ENCODE data around the gene DEFB112.

Gene DEFB112

DNA sequence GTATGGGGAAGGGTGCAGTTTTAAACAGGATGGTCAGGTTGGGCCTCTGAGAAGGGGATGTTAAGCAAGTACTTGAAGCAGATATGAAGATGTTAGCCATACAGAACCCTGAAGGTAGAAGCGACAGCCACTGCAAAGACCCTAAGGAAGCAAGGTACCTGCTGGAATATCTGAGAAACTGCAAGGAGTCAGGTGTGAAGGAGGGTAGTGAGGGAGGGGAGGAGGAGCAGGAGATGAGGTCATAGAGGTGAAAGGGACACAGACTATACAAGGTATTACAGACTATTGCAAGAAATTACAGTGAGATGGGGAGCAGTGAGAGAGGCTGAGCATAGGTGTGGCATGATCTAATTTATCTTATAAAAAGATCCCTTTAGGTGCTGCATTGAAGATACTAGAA, 22.2 kb upstream of the DEFB112 start:
- Histone ChIP-seq H3K4me3 (ENCODE audit: low read depth, low read length) (no peak overlapping the region), H3K9me3 (ENCODE audit: control insufficient read depth, insufficient read depth, low read depth, low read length) (no peaks in the 10 kb centered on the region), H3K36me3 (ENCODE audit: control insufficient read depth, insufficient read depth, low read length) (no peaks in the 10 kb centered on the region), H3K9ac (ENCODE audit: low read length) (no peak overlapping the region), H3K27me3 (ENCODE audit: control insufficient read depth, insufficient read depth, low read length) (no peaks in the 10 kb centered on the region), H3K4me1 (ENCODE audit: control insufficient read depth, insufficient read depth, low read length) (no peaks in the 10 kb centered on the region), H3K27ac (ENCODE audit: low read depth, low read length) (no peak overlapping the region)

DNA sequence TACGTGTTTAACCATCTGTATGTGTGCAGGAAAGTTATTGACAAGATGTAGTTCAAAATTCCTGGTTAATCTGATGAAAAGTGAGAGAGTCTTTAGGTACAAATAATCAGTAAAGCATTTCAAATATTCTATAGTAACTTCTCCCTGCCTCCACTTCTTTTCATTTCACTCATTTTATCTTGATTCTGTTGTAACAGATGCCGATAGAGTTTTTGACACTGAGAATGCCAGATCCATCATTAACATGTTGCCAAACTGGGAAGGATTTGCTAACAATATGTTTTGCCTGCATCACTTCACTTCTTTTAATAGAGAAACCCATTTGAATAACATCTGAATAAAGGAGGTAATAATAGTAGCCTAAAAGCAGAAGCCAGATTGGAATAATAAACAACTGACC, 20.4 kb upstream of the DEFB112 start:
- no peaks in the 10 kb centered on the region for H3K4me1 ChIP-seq (ENCODE audit: control insufficient read depth, insufficient read depth, low read length)
- H3K9ac ChIP-seq (ENCODE audit: low read length) = no peak overlapping the region
- H3K27ac ChIP-seq (ENCODE audit: low read depth, low read length) = no peak overlapping the region

DNA sequence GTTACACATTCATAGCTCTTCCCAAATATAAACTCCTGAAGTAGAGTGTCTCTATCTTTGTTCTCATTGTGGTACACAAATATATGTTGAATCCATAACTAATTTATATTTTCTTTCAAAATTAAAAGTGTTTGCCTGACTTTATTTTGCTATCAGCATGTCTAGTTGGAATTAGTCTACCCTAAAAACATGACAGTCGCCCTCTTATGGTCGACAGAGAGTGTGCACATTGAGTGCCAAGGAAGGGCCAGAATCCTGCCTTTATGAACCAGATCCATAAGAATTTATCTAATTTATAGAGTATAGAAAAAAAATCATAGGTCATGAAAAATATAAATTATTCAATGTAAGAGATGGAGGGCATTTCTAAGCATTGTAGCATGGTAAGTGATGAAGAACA, 12.3 kb upstream of the DEFB112 start:
- Histone ChIP-seq H3K4me1 (ENCODE audit: control insufficient read depth, insufficient read depth, low read length) (no peaks in the 10 kb centered on the region), H3K36me3 (ENCODE audit: control insufficient read depth, insufficient read depth, low read length) (no peaks in the 10 kb centered on the region), H3K4me3 (ENCODE audit: low read depth, low read length) (no peak overlapping the region), H3K27me3 (ENCODE audit: control insufficient read depth, insufficient read depth, low read length) (no peaks in the 10 kb centered on the region), H3K27ac (ENCODE audit: low read depth, low read length) (no peak overlapping the region), H3K9me3 (ENCODE audit: control insufficient read depth, insufficient read depth, low read depth, low read length) (no peaks in the 10 kb centered on the region), H3K9ac (ENCODE audit: low read length) (no peak overlapping the region)

More for the DNA sequence above, 20.4 kb upstream of the DEFB112 start:
- Histone ChIP-seq H3K9me3 (ENCODE audit: control insufficient read depth, insufficient read depth, low read depth, low read length) (no peaks in the 10 kb centered on the region), H3K4me3 (ENCODE audit: low read depth, low read length) (no peak overlapping the region), H3K36me3 (ENCODE audit: control insufficient read depth, insufficient read depth, low read length) (no peaks in the 10 kb centered on the region), H3K27me3 (ENCODE audit: control insufficient read depth, insufficient read depth, low read length) (no peaks in the 10 kb centered on the region)

DNA sequence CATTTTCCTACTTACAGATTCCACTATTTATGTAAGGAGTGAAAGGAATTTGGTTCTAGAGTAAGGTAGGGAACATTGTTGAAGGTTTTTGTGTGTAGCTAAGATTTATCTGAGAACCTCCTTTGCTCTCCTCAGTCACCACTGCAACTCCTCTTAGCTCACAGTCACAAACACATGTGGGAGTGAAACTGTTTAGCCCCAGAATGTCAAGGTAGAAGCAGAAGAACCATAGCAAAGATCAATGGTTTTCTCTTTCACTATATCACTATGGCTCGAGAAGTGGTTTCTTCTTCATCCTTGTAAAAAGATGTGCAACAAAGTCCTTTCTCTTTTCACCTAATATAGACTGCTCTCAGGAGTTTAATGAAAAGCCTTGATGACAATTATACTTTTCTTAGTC, 6.5 kb upstream of the DEFB112 start:
- no peaks in the 10 kb centered on the region for H3K36me3 ChIP-seq (ENCODE audit: control insufficient read depth, insufficient read depth, low read length)
- H3K27me3 ChIP-seq (ENCODE audit: control insufficient read depth, insufficient read depth, low read length) = no peaks in the 10 kb centered on the region
- H3K4me3 ChIP-seq (ENCODE audit: low read depth, low read length) = no peak overlapping the region
- H3K9ac ChIP-seq (ENCODE audit: low read length) = no peak overlapping the region
- H3K4me1 ChIP-seq (ENCODE audit: control insufficient read depth, insufficient read depth, low read length) = no peaks in the 10 kb centered on the region
- no peak overlapping the region for H3K27ac ChIP-seq (ENCODE audit: low read depth, low read length)
- H3K9me3 ChIP-seq (ENCODE audit: control insufficient read depth, insufficient read depth, low read depth, low read length) = no peaks in the 10 kb centered on the region

DNA sequence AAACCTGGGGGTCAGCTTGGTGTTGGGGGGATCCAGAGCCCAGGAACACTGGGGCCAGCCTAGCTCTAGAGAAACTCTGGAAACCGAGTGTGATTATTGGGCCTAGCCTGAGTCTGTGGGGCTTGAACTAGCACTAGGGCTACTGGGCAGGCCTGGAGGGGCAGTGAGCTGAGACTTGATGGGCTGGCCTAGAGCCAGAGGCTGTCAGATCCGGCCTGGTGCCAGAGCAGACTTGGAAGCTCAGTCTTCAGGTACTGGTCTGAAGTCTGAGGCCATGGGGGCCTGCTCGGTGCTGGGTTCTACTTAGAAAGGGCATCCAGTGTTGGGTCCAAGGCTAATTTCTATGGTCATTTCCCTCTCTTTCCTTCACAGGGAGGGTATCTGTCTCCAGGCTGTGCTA, 2.7 kb downstream of the DEFB112 start:
- no peaks in the 10 kb centered on the region for H3K9me3 ChIP-seq (ENCODE audit: control insufficient read depth, insufficient read depth, low read depth, low read length)
- no peak overlapping the region for H3K9ac ChIP-seq (ENCODE audit: low read length)
- H3K36me3 ChIP-seq (ENCODE audit: control insufficient read depth, insufficient read depth, low read length) = no peaks in the 10 kb centered on the region
- H3K27ac ChIP-seq (ENCODE audit: low read depth, low read length) = no peak overlapping the region
- H3K27me3 ChIP-seq (ENCODE audit: control insufficient read depth, insufficient read depth, low read length) = no peaks in the 10 kb centered on the region
- H3K4me1 ChIP-seq (ENCODE audit: control insufficient read depth, insufficient read depth, low read length) = no peaks in the 10 kb centered on the region
- no peak overlapping the region for H3K4me3 ChIP-seq (ENCODE audit: low read depth, low read length)

DNA sequence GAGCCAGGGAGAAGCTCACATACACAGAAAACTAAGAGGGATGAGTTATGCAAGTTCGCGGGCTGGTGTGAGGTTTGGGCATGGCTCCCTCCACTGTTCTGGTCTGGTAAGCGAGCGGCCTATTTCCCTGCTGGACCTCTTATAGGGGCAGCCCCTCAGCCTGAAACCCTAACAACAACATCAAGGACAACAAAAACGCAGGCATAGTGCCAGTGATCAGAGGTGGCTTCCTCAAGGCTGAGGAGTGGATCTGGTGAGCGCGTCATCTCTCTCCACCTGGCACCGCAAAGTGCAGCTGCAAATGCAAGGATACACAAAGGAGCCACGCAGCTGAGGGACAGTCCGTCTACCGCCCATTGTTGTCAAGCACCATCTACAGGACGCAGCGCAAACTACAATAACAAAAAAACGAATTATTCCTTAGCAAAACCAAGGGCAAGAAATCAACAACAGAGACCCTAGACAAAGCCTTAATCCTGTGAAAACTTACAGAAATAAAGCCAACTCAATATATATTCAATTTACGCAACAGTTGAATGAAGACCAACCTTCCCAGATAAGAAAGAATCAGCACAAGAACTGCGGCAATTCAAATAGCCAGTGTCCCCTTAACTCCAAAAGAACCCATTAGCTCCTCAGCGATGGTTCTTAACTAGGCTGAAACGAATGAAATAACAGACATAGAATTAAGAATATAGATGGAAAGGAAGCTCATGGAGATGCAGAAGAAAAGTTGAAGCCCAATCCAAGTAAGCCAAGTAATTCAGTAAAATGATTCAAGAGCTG, 18.8 kb downstream of the DEFB112 start:
- Histone ChIP-seq H3K4me3 (ENCODE audit: low read depth, low read length) (peak overlapping the region; percentile 40), H3K27ac (ENCODE audit: low read depth, low read length) (no peak overlapping the region), H3K4me1 (ENCODE audit: control insufficient read depth, insufficient read depth, low read length) (0 out of 2 replicates have a peak, but pooled peaks cover 5% of the 10 kb centered on the region), H3K27me3 (ENCODE audit: control insufficient read depth, insufficient read depth, low read length) (no peaks in the 10 kb centered on the region), H3K36me3 (ENCODE audit: control insufficient read depth, insufficient read depth, low read length) (no peaks in the 10 kb centered on the region), H3K9ac (ENCODE audit: low read length) (peak overlapping the region; percentile 28), H3K9me3 (ENCODE audit: control insufficient read depth, insufficient read depth, low read depth, low read length) (no peaks in the 10 kb centered on the region)

DNA sequence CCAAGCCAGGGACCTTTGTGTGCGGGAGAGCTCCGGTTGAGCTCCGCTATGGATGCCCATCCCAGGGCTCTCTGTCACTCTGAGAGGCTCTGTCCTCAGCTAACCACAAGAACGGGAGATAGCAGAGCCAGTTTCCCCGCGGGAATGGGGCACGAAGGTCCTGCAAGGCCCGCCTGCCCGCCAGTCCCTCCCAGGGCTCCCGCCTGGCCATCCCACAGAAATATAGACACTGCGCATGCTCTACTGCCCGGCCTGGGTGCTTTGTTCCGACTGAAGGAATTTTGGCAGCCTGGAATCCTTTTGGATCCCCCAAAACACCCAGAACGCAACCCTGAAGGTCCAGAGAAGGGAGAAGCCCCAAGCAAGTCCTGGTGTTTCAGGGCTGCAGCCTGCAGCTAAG, 19.4 kb downstream of the DEFB112 start:
- Histone ChIP-seq H3K9me3 (ENCODE audit: control insufficient read depth, insufficient read depth, low read depth, low read length) (no peaks in the 10 kb centered on the region), H3K36me3 (ENCODE audit: control insufficient read depth, insufficient read depth, low read length) (no peaks in the 10 kb centered on the region), H3K9ac (ENCODE audit: low read length) (no peak overlapping the region), H3K27ac (ENCODE audit: low read depth, low read length) (no peak overlapping the region), H3K4me1 (ENCODE audit: control insufficient read depth, insufficient read depth, low read length) (0 out of 2 replicates have a peak, but pooled peaks cover 5% of the 10 kb centered on the region), H3K4me3 (ENCODE audit: low read depth, low read length) (0 out of 2 replicates have a peak overlapping the region, but pooled peaks have one; percentile 40), H3K27me3 (ENCODE audit: control insufficient read depth, insufficient read depth, low read length) (no peaks in the 10 kb centered on the region)

DNA sequence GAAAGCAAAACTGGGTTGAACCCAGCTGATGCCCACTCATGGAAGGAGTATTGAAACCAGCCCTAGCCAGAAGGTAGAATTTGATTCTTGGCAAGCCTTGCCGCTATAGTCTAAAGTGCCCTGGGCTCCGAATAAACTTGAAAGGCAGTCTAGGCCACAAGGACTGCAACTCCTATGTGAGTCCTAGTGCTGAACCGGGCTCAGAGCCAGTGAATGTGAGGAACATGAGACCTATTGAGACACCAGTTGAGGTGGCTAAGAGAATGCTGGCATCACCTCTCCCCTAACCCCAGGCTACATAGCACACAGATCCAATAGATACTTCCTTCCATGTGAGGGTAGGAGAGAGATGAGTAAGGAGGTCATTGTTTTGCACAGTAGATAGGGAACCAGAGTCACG, 24.5 kb downstream of the DEFB112 start:
- Histone ChIP-seq H3K9ac (ENCODE audit: low read length) (no peak overlapping the region), H3K36me3 (ENCODE audit: control insufficient read depth, insufficient read depth, low read length) (no peaks in the 10 kb centered on the region), H3K4me1 (ENCODE audit: control insufficient read depth, insufficient read depth, low read length) (no peaks in the 10 kb centered on the region), H3K9me3 (ENCODE audit: control insufficient read depth, insufficient read depth, low read depth, low read length) (no peaks in the 10 kb centered on the region), H3K27me3 (ENCODE audit: control insufficient read depth, insufficient read depth, low read length) (no peaks in the 10 kb centered on the region), H3K4me3 (ENCODE audit: low read depth, low read length) (no peak overlapping the region), H3K27ac (ENCODE audit: low read depth, low read length) (no peak overlapping the region)

DNA sequence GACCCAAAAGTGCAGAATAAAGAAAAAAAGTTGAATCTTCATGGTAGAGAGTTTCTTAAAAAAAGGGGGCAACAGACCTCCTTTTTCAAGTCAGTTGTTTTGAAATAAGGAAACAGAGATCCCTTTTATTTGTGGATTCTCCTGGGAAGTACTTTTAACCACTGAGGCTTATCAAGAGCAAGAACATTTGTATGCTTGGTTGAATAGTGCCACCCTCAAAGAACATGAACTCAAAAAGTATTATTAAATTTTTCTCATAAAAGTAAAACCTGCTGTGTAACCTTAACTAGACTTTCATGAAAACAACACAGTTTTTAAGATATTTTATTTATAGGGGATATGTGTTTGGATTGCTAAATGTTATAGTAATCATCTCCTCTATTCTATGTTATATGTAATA, 27.8 kb downstream of the DEFB112 start, which contains the start of gene DEFB110:
Gene DEFB110 (minus strand): TSS at position 101 of the 400 bp plus-strand sequence. CDS start 59 bp downstream, at position 42.
- H3K9me3 ChIP-seq (ENCODE audit: control insufficient read depth, insufficient read depth, low read depth, low read length) = no peaks in the 10 kb centered on the region
- H3K4me3 ChIP-seq (ENCODE audit: low read depth, low read length) = no peak within 1 kb of the TSS
- no peak within 1 kb of the TSS for H3K9ac ChIP-seq (ENCODE audit: low read length)
- H3K4me1 ChIP-seq (ENCODE audit: control insufficient read depth, insufficient read depth, low read length) = no peaks in the 10 kb centered on the region
- H3K36me3 ChIP-seq (ENCODE audit: control insufficient read depth, insufficient read depth, low read length) = no peaks in the 10 kb centered on the region
- no peak within 1 kb of the TSS for H3K27ac ChIP-seq (ENCODE audit: low read depth, low read length)
- no peaks in the 10 kb centered on the region for H3K27me3 ChIP-seq (ENCODE audit: control insufficient read depth, insufficient read depth, low read length)

DNA sequence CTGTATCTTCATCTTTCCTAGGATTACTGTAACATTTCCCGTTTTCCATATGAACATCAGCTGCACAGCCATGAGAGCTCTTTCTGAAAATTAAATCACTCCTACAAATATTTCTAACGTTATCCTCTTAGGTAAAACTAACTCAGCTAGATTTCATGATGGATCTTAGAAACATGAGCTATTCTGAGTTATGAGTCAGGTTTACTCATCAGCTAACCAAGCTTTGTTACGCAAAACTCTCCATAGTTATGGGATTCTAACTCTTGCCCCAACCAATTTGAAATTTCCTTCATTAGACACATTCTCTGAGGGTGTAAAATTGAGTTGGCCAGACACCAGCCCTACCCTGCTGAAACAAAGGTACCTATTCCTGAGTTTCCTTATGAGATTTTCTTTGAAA, 41.9 kb downstream of the DEFB112 start:
- Histone ChIP-seq H3K36me3 (ENCODE audit: control insufficient read depth, insufficient read depth, low read length) (no peaks in the 10 kb centered on the region), H3K27me3 (ENCODE audit: control insufficient read depth, insufficient read depth, low read length) (no peaks in the 10 kb centered on the region), H3K4me1 (ENCODE audit: control insufficient read depth, insufficient read depth, low read length) (no peaks in the 10 kb centered on the region), H3K9ac (ENCODE audit: low read length) (no peak overlapping the region), H3K27ac (ENCODE audit: low read depth, low read length) (no peak overlapping the region), H3K9me3 (ENCODE audit: control insufficient read depth, insufficient read depth, low read depth, low read length) (no peaks in the 10 kb centered on the region), H3K4me3 (ENCODE audit: low read depth, low read length) (no peak overlapping the region)

DNA sequence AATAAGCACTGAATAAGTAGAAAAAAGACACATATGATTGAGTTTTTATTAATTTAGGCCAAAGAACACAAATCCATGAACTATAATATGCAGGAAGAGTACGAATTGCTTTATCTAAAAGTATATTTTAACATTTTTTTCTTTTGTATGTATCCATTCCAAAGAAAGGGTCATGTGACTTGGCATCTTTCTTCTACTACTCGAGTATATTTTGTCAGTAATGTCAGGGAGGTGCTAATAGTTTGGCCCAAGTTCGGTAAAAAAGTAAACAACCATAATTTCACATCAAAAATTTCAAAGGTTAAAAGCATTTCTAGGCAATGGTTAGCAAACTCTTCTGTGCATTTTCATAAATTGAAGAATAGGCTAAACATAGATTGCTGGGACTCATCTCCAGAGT, 46.6 kb downstream of the DEFB112 start:
- H3K4me3 ChIP-seq (ENCODE audit: low read depth, low read length) = no peak overlapping the region
- H3K27ac ChIP-seq (ENCODE audit: low read depth, low read length) = no peak overlapping the region
- H3K9ac ChIP-seq (ENCODE audit: low read length) = no peak overlapping the region
- no peaks in the 10 kb centered on the region for H3K36me3 ChIP-seq (ENCODE audit: control insufficient read depth, insufficient read depth, low read length)
- no peaks in the 10 kb centered on the region for H3K27me3 ChIP-seq (ENCODE audit: control insufficient read depth, insufficient read depth, low read length)
- H3K4me1 ChIP-seq (ENCODE audit: control insufficient read depth, insufficient read depth, low read length) = no peaks in the 10 kb centered on the region
- no peaks in the 10 kb centered on the region for H3K9me3 ChIP-seq (ENCODE audit: control insufficient read depth, insufficient read depth, low read depth, low read length)

All from HUES6 (cell line).